Effector memory CD8-positive, alpha-beta T cell (primary cell): ENCODE data around the gene MGRN1.

Experiments used
- ATAC-seq: fragments of 150-1000 bp; cut with Tn5 transposase; replicated peaks from 2 replicates; pipeline ENCODE4 v1.10.0; 2021; ENCODE audit warnings: mild to moderate bottlenecking, moderate library complexity
- DNase-seq, 3 experiments: peaks; one replicate each; pipeline ENCODE4 v3.0.0; 2021
- H3K27ac Mint-ChIP-seq, 2 donors: one replicate each; pipeline ENCODE4 v1.8.0; 2022; ENCODE audit warnings: mild to moderate bottlenecking in 2 of 2, mixed read lengths in 2 of 2, moderate library complexity in 2 of 2
- H3K27me3 Mint-ChIP-seq, 2 donors: one replicate each; pipeline ENCODE4 v1.8.0; 2022; ENCODE audit warnings: mixed read lengths in 2 of 2
- H3K36me3 Mint-ChIP-seq: one replicate; pipeline ENCODE4 v1.8.0; 2022; ENCODE audit warnings: mild to moderate bottlenecking, moderate library complexity, mixed read lengths; ENCODE audit not compliant: insufficient read depth
- H3K4me1 Mint-ChIP-seq, 2 donors: one replicate each; pipeline ENCODE4 v1.8.0; 2022; ENCODE audit warnings: low read depth in 2 of 2, mixed read lengths in 2 of 2
- H3K4me3 Mint-ChIP-seq, 2 donors: one replicate each; pipeline ENCODE4 v1.8.0; 2022; ENCODE audit warnings: mild to moderate bottlenecking in 2 of 2, mixed read lengths in 2 of 2, moderate library complexity in 2 of 2
- H3K9me3 Mint-ChIP-seq, 2 donors: one replicate each; pipeline ENCODE4 v1.8.0; 2022; ENCODE audit warnings: mixed read lengths in 2 of 2

Gene MGRN1

GRCh38 chr16:4689091-4689671 is 64.6 kb downstream of the MGRN1 start:
- ATAC-seq (no peak), DNase-seq (no peak)
- Mint-ChIP-seq H3K27me3 (no peaks in the 10 kb centered on the region), H3K36me3 (peaks cover 20% of the 10 kb centered on the region), H3K27ac (peak overlapping the region in 1 of 2 donors; percentile 53), H3K4me3 (no peak overlapping the region), H3K9me3 (no peaks in the 10 kb centered on the region), H3K4me1 (peaks cover 9% of the 10 kb centered on the region in 2 donors)

GRCh38 chr16:4689864-4690704 is 65.5 kb downstream of the MGRN1 start:
- no peaks in the 10 kb centered on the region for H3K9me3 Mint-ChIP-seq
- H3K4me3 Mint-ChIP-seq, result no peak overlapping the region
- H3K27me3 Mint-ChIP-seq, result no peaks in the 10 kb centered on the region
- H3K4me1 Mint-ChIP-seq, result peaks cover 9 to 11% of the 10 kb centered on the region in 2 donors
- ATAC-seq (no peak), DNase-seq (no peak)
- peak overlapping the region in 1 of 2 donors; percentile 53 for H3K27ac Mint-ChIP-seq
- H3K36me3 Mint-ChIP-seq, result peaks cover 26% of the 10 kb centered on the region

- no peaks in the 10 kb centered on the region for H3K27me3 Mint-ChIP-seq
Measured at GRCh38 chr16:4690946-4691665, 66.5 kb downstream of the MGRN1 start.

GRCh38 chr16:4691666-4692412 is 67.2 kb downstream of the MGRN1 start:
- peaks cover 38% of the 10 kb centered on the region for H3K36me3 Mint-ChIP-seq
- H3K27me3 Mint-ChIP-seq, result no peaks in the 10 kb centered on the region
- DNase-seq (no peak), ATAC-seq (no peak)
- H3K4me3 Mint-ChIP-seq, result peak overlapping the region in 1 of 2 donors; percentile 72
- peak overlapping the region in 1 of 2 donors; percentile 85 for H3K27ac Mint-ChIP-seq
- H3K4me1 Mint-ChIP-seq, result peaks cover 16 to 17% of the 10 kb centered on the region in 2 donors
- no peaks in the 10 kb centered on the region for H3K9me3 Mint-ChIP-seq

More at GRCh38 chr16:4690946-4691665, 66.5 kb downstream of the MGRN1 start:
- H3K27ac Mint-ChIP-seq, result peak overlapping the region; percentile 18 to 41
- H3K4me3 Mint-ChIP-seq, result peak overlapping the region in 1 of 2 donors; percentile 72
- peaks cover 33% of the 10 kb centered on the region for H3K36me3 Mint-ChIP-seq
- ATAC-seq, result no peak
- H3K4me1 Mint-ChIP-seq, result peaks cover 16 to 17% of the 10 kb centered on the region in 2 donors
- H3K9me3 Mint-ChIP-seq, result no peaks in the 10 kb centered on the region
- no peak for DNase-seq

GRCh38 chr16:4692460-4693295 is 68.1 kb downstream of the MGRN1 start:
- Mint-ChIP-seq H3K27ac (peak overlapping the region; percentile 85 to 86), H3K4me3 (peak overlapping the region; percentile 80 to 82), H3K36me3 (peaks cover 37% of the 10 kb centered on the region), H3K9me3 (no peaks in the 10 kb centered on the region), H3K27me3 (no peaks in the 10 kb centered on the region), H3K4me1 (peaks cover 16 to 17% of the 10 kb centered on the region in 2 donors)
- ATAC-seq (peak; percentile 6), DNase-seq (peak in 1 of 3 experiments; percentile 15)

- ATAC-seq (peak; percentile 90), DNase-seq (peak; percentile 94 to 98 (median 97))
- Mint-ChIP-seq H3K4me3 (peak within 1 kb of the TSS; percentile 80 to 82), H3K36me3 (peaks cover 40% of the 10 kb centered on the region), H3K27ac (peak within 1 kb of the TSS; percentile 86 to 88), H3K4me1 (peaks cover 16 to 17% of the 10 kb centered on the region in 2 donors), H3K9me3 (no peaks in the 10 kb centered on the region), H3K27me3 (no peaks in the 10 kb centered on the region)
Measured at GRCh38 chr16:4693296-4693955, 68.8 kb downstream of the MGRN1 start, which contains the start of gene NUDT16L1. TSS of gene NUDT16L1 (plus strand) at chr16:4693562. CDS start at chr16:4693727, 165 bp downstream.

- DNase-seq (peak; percentile 32 to 43 (median 35)), ATAC-seq (peak; percentile 51)
- Mint-ChIP-seq H3K27me3 (no peaks in the 10 kb centered on the region), H3K4me3 (peak overlapping the region; percentile 80 to 82), H3K36me3 (peaks cover 46% of the 10 kb centered on the region), H3K4me1 (peaks cover 16 to 17% of the 10 kb centered on the region in 2 donors), H3K27ac (peak overlapping the region; percentile 86 to 88), H3K9me3 (no peaks in the 10 kb centered on the region)
Measured at GRCh38 chr16:4693956-4694641, 69.5 kb downstream of the MGRN1 start.

- peaks cover 48% of the 10 kb centered on the region for H3K36me3 Mint-ChIP-seq
- H3K4me1 Mint-ChIP-seq, result peaks cover 16 to 17% of the 10 kb centered on the region in 2 donors
- peak overlapping the region; percentile 80 to 82 for H3K4me3 Mint-ChIP-seq
- H3K9me3 Mint-ChIP-seq, result no peaks in the 10 kb centered on the region
- DNase-seq, result no peak
- H3K27me3 Mint-ChIP-seq, result no peaks in the 10 kb centered on the region
- ATAC-seq, result no peak
- H3K27ac Mint-ChIP-seq, result peak overlapping the region; percentile 41 to 88
Measured at GRCh38 chr16:4694642-4695451, 70.2 kb downstream of the MGRN1 start.

GRCh38 chr16:4695473-4696171 is 71.0 kb downstream of the MGRN1 start:
- Mint-ChIP-seq H3K9me3 (no peaks in the 10 kb centered on the region), H3K27me3 (no peaks in the 10 kb centered on the region), H3K4me1 (peaks cover 16 to 17% of the 10 kb centered on the region in 2 donors), H3K36me3 (peaks cover 49% of the 10 kb centered on the region), H3K4me3 (peak overlapping the region; percentile 80 to 82), H3K27ac (peak overlapping the region; percentile 41 to 88)
- no peak for ATAC-seq
- DNase-seq, result no peak

GRCh38 chr16:4696172-4696904 is 71.7 kb downstream of the MGRN1 start:
- DNase-seq (no peak), ATAC-seq (no peak)
- H3K4me1 Mint-ChIP-seq, result peaks cover 13 to 15% of the 10 kb centered on the region in 2 donors
- H3K9me3 Mint-ChIP-seq, result no peaks in the 10 kb centered on the region
- peak overlapping the region in 1 of 2 donors; percentile 71 for H3K27ac Mint-ChIP-seq
- H3K36me3 Mint-ChIP-seq, result peaks cover 50% of the 10 kb centered on the region
- H3K27me3 Mint-ChIP-seq, result no peaks in the 10 kb centered on the region
- H3K4me3 Mint-ChIP-seq, result peak overlapping the region in 1 of 2 donors; percentile 82
